K562 treated with DMSO at 1 percent for 24 hours (cell line): ENCODE measurements around the gene GLYATL1. TPM values are rescaled to one million over a fixed set of nuclear protein-coding genes. Genes with fewer than 3 reads are reported as not detected.

Experiments used
- total RNA-seq: library from RNA; unstranded; fragments of 300-600 nt; gene quantifications from 2 replicates; pipeline ENCODE4 v1.2.3, GENCODE V29; 2022; ENCODE audit warnings: low read depth; ENCODE audit not compliant: insufficient read depth

Gene GLYATL1
- not detected in 2 replicates for total RNA-seq

DNA sequence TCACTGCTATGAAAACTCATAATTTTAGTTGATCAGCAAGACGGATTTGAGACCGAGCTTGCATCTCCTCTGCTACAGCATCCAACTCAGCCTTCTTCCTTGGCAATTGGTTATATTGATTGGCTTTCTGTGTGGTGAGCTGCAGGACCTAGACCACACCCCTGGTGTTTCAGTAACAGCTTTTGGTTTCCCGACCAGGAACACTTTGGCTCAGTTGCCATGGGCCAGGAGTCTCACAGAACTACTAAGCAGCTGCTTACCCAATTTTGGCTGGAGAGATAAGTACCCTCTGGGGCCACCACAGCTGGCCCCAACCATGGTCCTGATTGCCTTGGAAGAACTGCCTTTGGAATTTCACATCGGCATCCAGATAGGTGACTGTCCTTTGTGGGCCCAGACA, at the start of gene GLYATL1:
Gene GLYATL1 (plus strand): TSS at position 212 of the 400 bp plus-strand sequence. CDS start 7,600 bp downstream, outside the sequence.

Other genes with a start within 250 kb of the GLYATL1 start
- not detected in 2 replicates for gene GLYAT, start 207.5 kb upstream of the GLYATL1 start, total RNA-seq
- gene GLYATL2, start 94.8 kb upstream of the GLYATL1 start, total RNA-seq: not detected in 2 replicates
- not detected in 2 replicates for gene GLYATL1B, start 146.8 kb downstream of the GLYATL1 start, total RNA-seq
- gene FAM111B, start 167.7 kb downstream of the GLYATL1 start, total RNA-seq: 0.41 and 0.44 TPM in 2 replicates
- 24.2 and 36.9 TPM in 2 replicates for gene FAM111A, start 203.4 kb downstream of the GLYATL1 start, total RNA-seq
- gene DTX4, start 232.6 kb downstream of the GLYATL1 start, total RNA-seq: 0.38 and 0.49 TPM in 2 replicates